ENCODE measurements around the gene PHGDH. TPM values are rescaled to one million over a fixed set of nuclear protein-coding genes. Genes with fewer than 3 reads are reported as not detected.

PHGDH gene
- polyA plus RNA-seq, 2 donors = 24.3 to 68.7 TPM

- Histone ChIP-seq H3K27me3 (ENCODE audit: control insufficient read depth in 1 of 2, insufficient read depth in 2 of 2, low read length in 2 of 2) (no peaks in the 10 kb centered on the region), H3K4me3 (ENCODE audit: low read depth in 1 of 2, low read length in 2 of 2) (peak overlapping the region; percentile 58 to 86), H3K4me1 (ENCODE audit: control insufficient read depth in 2 of 2, insufficient read depth in 2 of 2, low read length in 1 of 2) (peaks cover 5 to 13% of the 10 kb centered on the region in 2 donors), H3K27ac (ENCODE audit: low read depth in 2 of 2, low read length in 1 of 2) (peak overlapping the region; percentile 63 to 82), H3K9me3 (ENCODE audit: control insufficient read depth in 2 of 2, insufficient read depth in 1 of 2, low read depth in 1 of 2, low read length in 1 of 2) (no peaks in the 10 kb centered on the region), H3K36me3 (ENCODE audit: control insufficient read depth in 2 of 2, insufficient read depth in 2 of 2, low read length in 1 of 2) (no peaks in the 10 kb centered on the region)
- WGBS, 2 donors = 1% methylated on average over 46 to 51 of the region's 51 CpGs
These were observed 756 bp downstream of the PHGDH start for GRCh38 chr1:119712342-119713038.

- no peaks in the 10 kb centered on the region for H3K9me3 ChIP-seq (ENCODE audit: control insufficient read depth in 2 of 2, insufficient read depth in 1 of 2, low read depth in 1 of 2, low read length in 1 of 2)
- H3K36me3 ChIP-seq (ENCODE audit: control insufficient read depth in 2 of 2, insufficient read depth in 2 of 2, low read length in 1 of 2) = no peaks in the 10 kb centered on the region
- WGBS, 2 donors = 29 to 33% methylated on average over 17 of the region's 17 CpGs
- peaks cover 5 to 13% of the 10 kb centered on the region in 2 donors for H3K4me1 ChIP-seq (ENCODE audit: control insufficient read depth in 2 of 2, insufficient read depth in 2 of 2, low read length in 1 of 2)
- peak overlapping the region; percentile 41 to 69 for H3K27ac ChIP-seq (ENCODE audit: low read depth in 2 of 2, low read length in 1 of 2)
- H3K4me3 ChIP-seq (ENCODE audit: low read depth in 1 of 2, low read length in 2 of 2) = peak overlapping the region in 1 of 2 donors; percentile 86
- H3K27me3 ChIP-seq (ENCODE audit: control insufficient read depth in 1 of 2, insufficient read depth in 2 of 2, low read length in 2 of 2) = no peaks in the 10 kb centered on the region
These were observed 1.5 kb downstream of the PHGDH start for GRCh38 chr1:119713039-119713748.

GRCh38 chr1:119713749-119714456 lies 2.2 kb downstream of the PHGDH start:
- 54 to 67% methylated on average over 6 of the region's 6 CpGs for WGBS, 2 donors
- peak overlapping the region in 1 of 2 donors; percentile 86 for H3K4me3 ChIP-seq (ENCODE audit: low read depth in 1 of 2, low read length in 2 of 2)
- no peaks in the 10 kb centered on the region for H3K27me3 ChIP-seq (ENCODE audit: control insufficient read depth in 1 of 2, insufficient read depth in 2 of 2, low read length in 2 of 2)
- no peaks in the 10 kb centered on the region for H3K36me3 ChIP-seq (ENCODE audit: control insufficient read depth in 2 of 2, insufficient read depth in 2 of 2, low read length in 1 of 2)
- no peaks in the 10 kb centered on the region for H3K9me3 ChIP-seq (ENCODE audit: control insufficient read depth in 2 of 2, insufficient read depth in 1 of 2, low read depth in 1 of 2, low read length in 1 of 2)
- peaks cover 5 to 13% of the 10 kb centered on the region in 2 donors for H3K4me1 ChIP-seq (ENCODE audit: control insufficient read depth in 2 of 2, insufficient read depth in 2 of 2, low read length in 1 of 2)
- peak overlapping the region; percentile 41 to 69 for H3K27ac ChIP-seq (ENCODE audit: low read depth in 2 of 2, low read length in 1 of 2)

GRCh38 chr1:119714583-119714982 lies 2.8 kb downstream of the PHGDH start:
- no peaks in the 10 kb centered on the region for H3K9me3 ChIP-seq (ENCODE audit: control insufficient read depth in 2 of 2, insufficient read depth in 1 of 2, low read depth in 1 of 2, low read length in 1 of 2)
- no peak overlapping the region for H3K4me3 ChIP-seq (ENCODE audit: low read depth in 1 of 2, low read length in 2 of 2)
- no peak overlapping the region for H3K27ac ChIP-seq (ENCODE audit: low read depth in 2 of 2, low read length in 1 of 2)

GRCh38 chr1:119715542-119715941 lies 3.8 kb downstream of the PHGDH start:
- no peaks in the 10 kb centered on the region for H3K27me3 ChIP-seq (ENCODE audit: control insufficient read depth in 1 of 2, insufficient read depth in 2 of 2, low read length in 2 of 2)
- H3K9me3 ChIP-seq (ENCODE audit: control insufficient read depth in 2 of 2, insufficient read depth in 1 of 2, low read depth in 1 of 2, low read length in 1 of 2) = no peaks in the 10 kb centered on the region
- H3K4me1 ChIP-seq (ENCODE audit: control insufficient read depth in 2 of 2, insufficient read depth in 2 of 2, low read length in 1 of 2) = peaks cover 5 to 13% of the 10 kb centered on the region in 2 donors
- no peak overlapping the region for H3K27ac ChIP-seq (ENCODE audit: low read depth in 2 of 2, low read length in 1 of 2)
- 49 to 51% methylated on average over 5 of the region's 5 CpGs for WGBS, 2 donors
- no peak overlapping the region for H3K4me3 ChIP-seq (ENCODE audit: low read depth in 1 of 2, low read length in 2 of 2)
- H3K36me3 ChIP-seq (ENCODE audit: control insufficient read depth in 2 of 2, insufficient read depth in 2 of 2, low read length in 1 of 2) = no peaks in the 10 kb centered on the region

More at GRCh38 chr1:119714583-119714982, 2.8 kb downstream of the PHGDH start:
- Histone ChIP-seq H3K27me3 (ENCODE audit: control insufficient read depth in 1 of 2, insufficient read depth in 2 of 2, low read length in 2 of 2) (no peaks in the 10 kb centered on the region), H3K36me3 (ENCODE audit: control insufficient read depth in 2 of 2, insufficient read depth in 2 of 2, low read length in 1 of 2) (no peaks in the 10 kb centered on the region), H3K4me1 (ENCODE audit: control insufficient read depth in 2 of 2, insufficient read depth in 2 of 2, low read length in 1 of 2) (peaks cover 5 to 13% of the 10 kb centered on the region in 2 donors)
- WGBS, 2 donors = 68 to 74% methylated on average over 8 of the region's 8 CpGs

GRCh38 chr1:119718409-119718808 lies 6.7 kb downstream of the PHGDH start:
- Histone ChIP-seq H3K27ac (ENCODE audit: low read depth in 2 of 2, low read length in 1 of 2) (no peak overlapping the region), H3K4me3 (ENCODE audit: low read depth in 1 of 2, low read length in 2 of 2) (no peak overlapping the region), H3K9me3 (ENCODE audit: control insufficient read depth in 2 of 2, insufficient read depth in 1 of 2, low read depth in 1 of 2, low read length in 1 of 2) (no peaks in the 10 kb centered on the region), H3K27me3 (ENCODE audit: control insufficient read depth in 1 of 2, insufficient read depth in 2 of 2, low read length in 2 of 2) (no peaks in the 10 kb centered on the region), H3K4me1 (ENCODE audit: control insufficient read depth in 2 of 2, insufficient read depth in 2 of 2, low read length in 1 of 2) (peaks cover 1 to 8% of the 10 kb centered on the region in 2 donors), H3K36me3 (ENCODE audit: control insufficient read depth in 2 of 2, insufficient read depth in 2 of 2, low read length in 1 of 2) (peaks cover 3 to 4% of the 10 kb centered on the region in 2 donors)

GRCh38 chr1:119718972-119719371 lies 7.2 kb downstream of the PHGDH start:
- Histone ChIP-seq H3K4me3 (ENCODE audit: low read depth in 1 of 2, low read length in 2 of 2) (no peak overlapping the region), H3K27me3 (ENCODE audit: control insufficient read depth in 1 of 2, insufficient read depth in 2 of 2, low read length in 2 of 2) (no peaks in the 10 kb centered on the region), H3K36me3 (ENCODE audit: control insufficient read depth in 2 of 2, insufficient read depth in 2 of 2, low read length in 1 of 2) (peaks cover 3 to 4% of the 10 kb centered on the region in 2 donors), H3K27ac (ENCODE audit: low read depth in 2 of 2, low read length in 1 of 2) (no peak overlapping the region), H3K9me3 (ENCODE audit: control insufficient read depth in 2 of 2, insufficient read depth in 1 of 2, low read depth in 1 of 2, low read length in 1 of 2) (no peaks in the 10 kb centered on the region), H3K4me1 (ENCODE audit: control insufficient read depth in 2 of 2, insufficient read depth in 2 of 2, low read length in 1 of 2) (peaks cover 0 to 7% of the 10 kb centered on the region in 2 donors)
- WGBS, 2 donors = 62 to 96% methylated on average over 3 of the region's 3 CpGs

GRCh38 chr1:119720866-119721440 lies 9.2 kb downstream of the PHGDH start:
- Histone ChIP-seq H3K36me3 (ENCODE audit: control insufficient read depth in 2 of 2, insufficient read depth in 2 of 2, low read length in 1 of 2) (peaks cover 6 to 10% of the 10 kb centered on the region in 2 donors), H3K4me3 (ENCODE audit: low read depth in 1 of 2, low read length in 2 of 2) (no peak overlapping the region), H3K4me1 (ENCODE audit: control insufficient read depth in 2 of 2, insufficient read depth in 2 of 2, low read length in 1 of 2) (peaks cover 0 to under 1% of the 10 kb centered on the region in 2 donors), H3K27ac (ENCODE audit: low read depth in 2 of 2, low read length in 1 of 2) (no peak overlapping the region), H3K9me3 (ENCODE audit: control insufficient read depth in 2 of 2, insufficient read depth in 1 of 2, low read depth in 1 of 2, low read length in 1 of 2) (no peaks in the 10 kb centered on the region), H3K27me3 (ENCODE audit: control insufficient read depth in 1 of 2, insufficient read depth in 2 of 2, low read length in 2 of 2) (no peaks in the 10 kb centered on the region)
- WGBS, 2 donors = 94 to 98% methylated on average over 11 of the region's 11 CpGs

- Histone ChIP-seq H3K27ac (ENCODE audit: low read depth in 2 of 2, low read length in 1 of 2) (no peak overlapping the region), H3K27me3 (ENCODE audit: control insufficient read depth in 1 of 2, insufficient read depth in 2 of 2, low read length in 2 of 2) (no peaks in the 10 kb centered on the region), H3K36me3 (ENCODE audit: control insufficient read depth in 2 of 2, insufficient read depth in 2 of 2, low read length in 1 of 2) (peaks cover 9 to 14% of the 10 kb centered on the region in 2 donors), H3K4me1 (ENCODE audit: control insufficient read depth in 2 of 2, insufficient read depth in 2 of 2, low read length in 1 of 2) (no peaks in the 10 kb centered on the region), H3K4me3 (ENCODE audit: low read depth in 1 of 2, low read length in 2 of 2) (no peak overlapping the region), H3K9me3 (ENCODE audit: control insufficient read depth in 2 of 2, insufficient read depth in 1 of 2, low read depth in 1 of 2, low read length in 1 of 2) (no peaks in the 10 kb centered on the region)
- WGBS, 2 donors = 67 to 82% methylated on average over 5 of the region's 5 CpGs
These were observed 10.2 kb downstream of the PHGDH start for GRCh38 chr1:119721896-119722295.

All from esophagus (tissue), 2 donors.